ENCODE results near the gene RARS2. TPM values are rescaled to one million over a fixed set of nuclear protein-coding genes. Genes with fewer than 3 reads are reported as not detected.
"Not testable (repeated sequence)": the region's sequence is repeated elsewhere in the genome, so short reads cannot be mapped to it uniquely, and the experiment has no call there.

Gene RARS2
- total RNA-seq, 1 donor from 2014 or later, result 34.2 TPM

DNA sequence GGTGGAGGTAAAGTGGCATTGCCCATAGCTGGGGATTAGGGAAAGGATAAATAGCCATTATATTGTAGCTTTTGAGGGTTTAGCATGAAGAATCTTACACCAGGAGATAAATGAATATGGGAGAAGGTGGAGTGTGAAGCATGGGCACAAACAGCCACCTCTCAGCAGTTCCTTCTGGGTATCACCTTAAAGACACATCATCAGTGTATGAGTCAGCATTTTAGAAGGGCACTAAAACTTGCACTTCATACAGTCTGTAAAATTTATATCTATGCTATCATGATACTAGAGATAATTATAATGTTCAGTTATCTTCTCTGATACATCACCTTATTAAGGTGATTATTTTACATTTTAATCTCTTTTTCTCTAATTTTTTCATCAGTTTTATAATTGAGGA is 91.7 kb downstream of the RARS2 start:
- no peak for DNase-seq

DNA sequence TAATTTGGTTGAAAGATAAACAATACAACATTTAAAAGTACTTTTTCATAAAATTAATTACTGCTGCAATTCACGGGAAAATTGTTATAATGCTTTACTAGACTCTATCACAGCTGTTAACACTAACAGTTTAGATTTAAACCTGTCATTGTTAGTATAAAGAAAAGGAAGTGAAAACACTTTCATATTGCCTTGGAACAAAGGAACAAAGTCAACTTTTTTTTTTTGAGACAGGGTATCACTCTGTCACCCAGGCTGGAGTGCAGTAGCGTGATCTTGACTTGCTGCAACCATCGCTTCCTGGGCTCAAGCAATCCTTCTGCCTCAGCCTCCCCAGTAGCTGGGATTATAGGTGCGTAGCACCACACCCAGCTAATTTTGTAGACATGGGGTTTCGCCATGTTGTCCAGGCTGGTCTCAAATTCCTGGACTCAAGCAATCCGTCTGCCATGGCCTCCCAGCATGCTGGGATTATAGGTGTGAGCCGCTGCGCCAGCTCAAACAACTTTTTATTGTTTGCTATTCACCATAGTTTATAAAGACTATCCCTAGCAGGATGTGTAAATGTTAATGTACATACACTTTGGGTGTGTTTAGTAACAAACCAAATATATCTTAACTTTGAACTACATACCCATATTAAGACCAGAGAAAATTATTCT is 94.9 kb downstream of the RARS2 start:
- no peak for DNase-seq

DNA sequence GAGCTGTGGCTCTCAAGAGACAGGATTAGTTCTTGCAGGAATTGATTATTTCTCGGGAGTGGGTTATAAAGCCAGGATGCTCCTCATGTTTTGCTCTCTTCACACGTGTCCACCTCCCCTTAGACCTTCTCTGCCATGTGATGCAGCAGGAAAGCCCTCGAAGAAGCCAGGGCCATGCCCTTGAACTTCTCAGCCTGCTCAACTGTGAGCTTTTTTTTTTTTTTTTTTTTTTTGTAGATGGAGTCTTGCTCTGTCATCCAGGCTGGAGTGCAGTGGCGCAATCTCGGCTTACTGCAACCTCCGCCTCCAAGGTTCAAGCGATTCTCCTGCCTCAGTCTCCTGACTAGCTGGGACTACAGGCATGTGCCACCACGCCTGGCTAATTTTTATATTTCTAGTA is 100.5 kb downstream of the RARS2 start:
- not testable (repeated sequence) for DNase-seq

DNA sequence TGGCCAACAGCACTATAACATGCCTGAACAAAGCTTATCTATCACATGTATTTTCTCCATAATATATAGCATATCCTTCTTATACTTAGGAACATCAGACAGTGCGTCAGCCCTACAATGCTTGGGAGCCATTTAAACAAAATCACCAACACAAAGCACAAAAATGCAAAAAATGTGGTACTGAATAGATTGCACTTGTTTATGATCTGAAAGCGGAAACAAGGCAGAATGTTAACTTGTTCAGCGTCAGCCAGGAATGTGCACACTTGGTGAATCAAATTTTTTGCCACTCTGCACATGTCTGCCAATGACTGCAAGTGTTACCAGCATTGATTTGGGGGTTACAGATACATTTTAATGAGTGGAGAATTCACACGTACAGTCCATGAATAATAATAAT is 102.2 kb downstream of the RARS2 start:
- DNase-seq, result no peak

DNA sequence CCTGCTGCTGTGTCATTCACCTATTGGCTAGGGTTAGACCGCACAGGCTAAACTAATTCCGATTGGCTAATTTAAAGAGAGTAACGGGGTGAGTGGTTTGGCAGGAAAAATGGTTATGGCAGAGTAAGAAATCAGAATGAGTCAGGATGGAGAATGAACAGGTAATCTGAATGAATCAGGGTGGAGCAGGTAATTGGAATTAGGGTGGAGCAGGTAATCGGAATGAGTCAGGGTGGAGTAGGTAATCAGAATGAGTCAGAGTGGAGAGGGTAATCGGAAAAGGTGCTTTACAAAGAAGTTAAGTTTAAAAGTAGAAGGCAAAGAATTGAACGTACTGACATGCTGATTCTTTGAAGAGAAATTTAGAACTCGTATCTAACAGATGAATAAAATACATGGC is 105.3 kb downstream of the RARS2 start:
- no peak for DNase-seq

DNA sequence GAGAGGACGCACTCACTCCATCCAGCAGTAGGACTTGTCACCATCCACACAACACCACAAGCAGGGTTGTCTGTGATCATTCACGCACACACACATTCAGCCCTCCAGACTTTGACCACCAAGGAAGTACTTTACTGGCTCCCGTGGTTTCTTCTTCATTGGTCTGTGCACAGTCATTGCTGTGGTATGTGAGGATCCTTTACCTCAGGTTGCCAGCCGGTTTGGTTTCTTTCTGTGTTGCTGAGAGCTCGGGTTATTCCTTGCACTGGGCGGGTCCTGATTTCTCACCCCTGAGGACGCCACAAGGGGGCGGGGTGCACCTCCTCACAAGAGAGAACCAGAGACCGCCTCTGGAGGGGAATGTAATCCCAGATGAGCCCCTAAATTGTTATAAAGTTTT is 105.9 kb downstream of the RARS2 start:
- DNase-seq, result peak; percentile 9

DNA sequence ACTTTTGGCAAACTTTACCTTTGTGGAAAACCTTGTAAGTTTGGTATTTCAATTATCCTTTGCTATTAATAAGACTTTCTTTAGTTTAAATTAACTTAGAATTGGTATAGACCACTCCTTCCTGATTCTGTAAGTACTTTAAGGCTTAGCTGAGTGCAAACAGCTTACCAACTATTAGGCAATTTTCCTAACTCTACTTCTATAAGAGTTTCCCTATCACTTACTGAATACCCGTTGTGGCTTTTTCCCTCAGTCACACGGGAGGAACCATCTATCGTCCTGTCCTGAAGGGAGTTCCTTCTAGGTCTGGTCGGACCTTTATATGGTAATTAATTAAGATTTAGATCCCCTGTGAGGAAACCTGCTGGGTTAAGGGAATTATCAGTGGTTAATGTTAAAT is 107.4 kb downstream of the RARS2 start:
- no peak for DNase-seq

DNA sequence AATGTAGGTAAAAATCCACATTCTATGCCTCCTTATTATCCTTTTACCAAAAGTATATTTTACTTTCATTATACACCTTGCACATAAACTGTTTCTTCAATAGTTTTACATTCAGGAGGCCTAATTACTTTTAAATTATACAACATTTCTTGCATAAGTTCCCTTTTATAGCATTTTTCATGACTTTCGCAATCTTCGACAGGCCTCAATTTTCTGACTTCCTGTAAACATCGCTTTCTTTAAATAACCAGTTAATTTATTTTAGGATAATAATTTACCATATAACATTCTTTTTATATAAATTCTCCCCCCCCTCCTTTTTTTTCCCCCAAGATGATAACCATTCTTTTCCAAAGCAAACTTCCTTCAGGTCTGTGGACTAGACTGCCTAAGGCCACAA is 107.9 kb downstream of the RARS2 start:
- no peak for DNase-seq

DNA sequence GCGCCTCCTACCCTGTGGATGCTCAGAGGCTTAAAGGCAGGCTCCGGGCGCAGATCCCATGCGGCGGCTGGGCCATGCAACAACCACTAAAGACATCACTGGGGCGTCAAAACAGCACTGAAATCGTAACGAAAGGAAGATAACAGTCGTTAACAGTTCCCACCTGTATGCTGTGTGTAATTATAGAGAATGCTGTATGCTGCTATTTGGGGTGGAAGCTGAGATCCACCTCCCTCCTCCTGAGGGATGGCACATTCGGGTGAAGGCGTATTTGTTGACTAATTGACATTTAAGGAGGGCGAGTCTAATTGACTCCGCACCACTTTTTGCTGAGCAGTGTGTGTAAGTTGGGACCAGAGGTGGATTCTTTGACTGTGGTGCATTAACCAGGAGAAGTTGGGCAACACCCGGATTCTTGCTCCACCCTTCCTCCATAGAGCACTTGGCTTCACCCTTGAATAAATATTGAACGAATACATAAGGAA is 116.3 kb downstream of the RARS2 start:
- no peak for DNase-seq

DNA sequence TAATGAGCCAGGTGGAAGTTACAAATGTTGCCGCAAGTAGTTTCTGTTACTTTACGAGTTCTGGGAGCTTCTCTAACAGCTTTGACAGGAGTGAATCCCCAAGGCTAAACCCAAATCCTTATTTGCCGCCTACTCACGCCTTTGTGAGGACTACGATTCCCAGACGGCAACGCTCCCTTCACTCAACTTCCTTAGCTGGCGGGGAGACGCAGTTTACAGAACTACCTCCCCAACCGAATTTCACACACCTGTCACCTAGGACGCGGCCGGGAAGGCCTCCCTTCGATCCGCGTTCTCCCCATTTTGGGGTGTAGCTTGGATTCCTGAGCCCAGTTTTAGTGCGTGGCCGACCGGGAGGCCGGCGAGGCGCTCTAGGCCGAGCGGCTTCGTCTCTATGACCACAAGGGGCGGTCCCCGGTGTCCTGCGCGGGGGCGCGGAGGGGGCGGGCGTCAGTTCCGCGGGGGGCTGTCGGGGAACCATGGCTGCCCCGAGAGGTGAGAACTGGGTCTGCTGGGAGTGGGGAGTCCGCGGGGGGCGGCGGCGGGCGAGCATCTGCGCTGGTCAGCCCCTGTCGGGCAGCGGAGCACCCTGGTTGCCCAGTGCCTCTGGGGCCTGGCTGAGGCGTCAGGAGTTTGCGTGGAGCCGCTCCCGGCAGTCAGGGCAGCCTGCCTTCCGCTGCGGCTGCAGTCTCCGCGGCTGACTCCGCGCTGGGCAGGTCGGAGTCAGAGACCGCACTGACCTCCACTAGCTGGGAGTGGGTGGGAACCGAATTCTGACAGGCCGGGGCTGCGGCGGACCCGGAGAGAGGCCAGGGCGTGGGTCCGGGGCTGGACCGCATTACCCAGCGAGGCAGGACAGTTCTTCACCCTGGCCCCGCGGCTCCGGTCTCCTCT is 117.0 kb downstream of the RARS2 start, which contains the start of gene SLC35A1:
SLC35A1 (plus strand) TSS at position 450 of the 894 bp plus-strand sequence; CDS start at position 480, 30 bp downstream.
- DNase-seq, result peak; percentile 92

DNA sequence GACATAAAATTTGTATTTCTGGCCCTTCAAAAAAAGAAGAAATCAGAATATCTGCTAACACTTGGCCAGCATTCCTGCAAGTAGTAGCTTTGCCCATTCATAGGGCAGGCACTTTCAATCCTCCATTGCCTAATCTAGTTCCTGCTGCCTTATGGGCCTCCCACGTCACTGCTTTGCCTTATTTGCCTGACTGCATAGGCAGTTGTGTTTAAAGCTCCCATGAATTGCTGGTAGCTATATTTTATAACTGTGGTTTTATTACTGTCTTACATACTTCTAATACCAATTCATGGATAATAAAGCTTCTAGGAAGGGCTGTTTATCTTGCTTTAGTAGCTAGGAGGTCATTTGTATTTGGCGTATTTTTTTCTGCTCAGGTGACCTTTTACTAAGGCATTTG is 124.7 kb downstream of the RARS2 start:
- DNase-seq, result no peak

Small RNA genes within 50 kb of the gene (small RNA-seq; reads per million reads assigned to genes)
- not detected for gene RNU6-444P (ENCODE audit: low replicate concordance)

Other genes with a start within 250 kb of the RARS2 start
- gene C6orf163, start 245.2 kb downstream of the RARS2 start, total RNA-seq, result 2.7 TPM
- gene CFAP206, start 182.0 kb downstream of the RARS2 start, total RNA-seq, result 2.1 TPM
- gene SLC35A1, start 117.0 kb downstream of the RARS2 start, total RNA-seq, result 21.8 TPM
- gene ORC3, start 148 bp upstream of the RARS2 start, total RNA-seq, result 27.6 TPM
- gene AKIRIN2, start 112.2 kb upstream of the RARS2 start, total RNA-seq, result 26.4 TPM